ENCODE results near the gene GFI1B. TPM values are rescaled to one million over a fixed set of nuclear protein-coding genes. Genes with fewer than 3 reads are reported as not detected.
A peak's percentile ranks its signal among the peaks of the same experiment; 100 is the strongest.
"Not testable (repeated sequence)": the region's sequence is repeated elsewhere in the genome, so short reads cannot be mapped to it uniquely, and the experiment has no call there.

GFI1B gene
- total RNA-seq, 1 donor, result under 0.01 TPM

- no peak overlapping the region for H3K4me3 ChIP-seq (ENCODE audit: low read depth, low read length)
- TF ChIP-seq CTCF (IDR thresholded peaks at IDR 0.05; ENCODE audit: insufficient read depth, low read depth, low read length), result no peak
- DNase-seq (ENCODE audit: low read depth), result no peak
These were observed 29.9 kb upstream of the GFI1B start for GRCh38 chr9:132948482-132949050.

- TF ChIP-seq CTCF (IDR thresholded peaks at IDR 0.05; ENCODE audit: insufficient read depth, low read depth, low read length), result no peak
- no peak overlapping the region for H3K4me3 ChIP-seq (ENCODE audit: low read depth, low read length)
- DNase-seq (ENCODE audit: low read depth), result no peak
These were observed 28.8 kb upstream of the GFI1B start for GRCh38 chr9:132949709-132950108.

GRCh38 chr9:132955123-132955522 is 23.4 kb upstream of the GFI1B start:
- no peak overlapping the region for H3K4me3 ChIP-seq (ENCODE audit: low read depth, low read length)
- DNase-seq (ENCODE audit: low read depth), result no peak
- no peak for TF ChIP-seq CTCF (IDR thresholded peaks at IDR 0.05; ENCODE audit: insufficient read depth, low read depth, low read length)

GRCh38 chr9:132955768-132956167 is 22.7 kb upstream of the GFI1B start:
- H3K4me3 ChIP-seq (ENCODE audit: low read depth, low read length), result no peak overlapping the region
- DNase-seq (ENCODE audit: low read depth), result no peak
- TF ChIP-seq CTCF (IDR thresholded peaks at IDR 0.05; ENCODE audit: insufficient read depth, low read depth, low read length), result no peak

GRCh38 chr9:132957805-132958204 is 20.7 kb upstream of the GFI1B start:
- peak; percentile 20 for DNase-seq (ENCODE audit: low read depth)
- H3K4me3 ChIP-seq (ENCODE audit: low read depth, low read length), result no peak overlapping the region
- TF ChIP-seq CTCF (IDR thresholded peaks at IDR 0.05; ENCODE audit: insufficient read depth, low read depth, low read length), result no peak

- DNase-seq (ENCODE audit: low read depth), result no peak
- no peak for TF ChIP-seq CTCF (IDR thresholded peaks at IDR 0.05; ENCODE audit: insufficient read depth, low read depth, low read length)
- no peak overlapping the region for H3K4me3 ChIP-seq (ENCODE audit: low read depth, low read length)
These were observed 17.5 kb upstream of the GFI1B start for GRCh38 chr9:132961002-132961401.

GRCh38 chr9:132965478-132965877 is 13.0 kb upstream of the GFI1B start:
- no peak for TF ChIP-seq CTCF (IDR thresholded peaks at IDR 0.05; ENCODE audit: insufficient read depth, low read depth, low read length)
- no peak for DNase-seq (ENCODE audit: low read depth)
- H3K4me3 ChIP-seq (ENCODE audit: low read depth, low read length), result no peak overlapping the region

GRCh38 chr9:132967908-132968307 is 10.6 kb upstream of the GFI1B start:
- not testable (repeated sequence) for H3K4me3 ChIP-seq (ENCODE audit: low read depth, low read length); DNase-seq (ENCODE audit: low read depth)

All from fibroblast of villous mesenchyme (primary cell).